ENCODE measurements around the gene XAB2.

DNA sequence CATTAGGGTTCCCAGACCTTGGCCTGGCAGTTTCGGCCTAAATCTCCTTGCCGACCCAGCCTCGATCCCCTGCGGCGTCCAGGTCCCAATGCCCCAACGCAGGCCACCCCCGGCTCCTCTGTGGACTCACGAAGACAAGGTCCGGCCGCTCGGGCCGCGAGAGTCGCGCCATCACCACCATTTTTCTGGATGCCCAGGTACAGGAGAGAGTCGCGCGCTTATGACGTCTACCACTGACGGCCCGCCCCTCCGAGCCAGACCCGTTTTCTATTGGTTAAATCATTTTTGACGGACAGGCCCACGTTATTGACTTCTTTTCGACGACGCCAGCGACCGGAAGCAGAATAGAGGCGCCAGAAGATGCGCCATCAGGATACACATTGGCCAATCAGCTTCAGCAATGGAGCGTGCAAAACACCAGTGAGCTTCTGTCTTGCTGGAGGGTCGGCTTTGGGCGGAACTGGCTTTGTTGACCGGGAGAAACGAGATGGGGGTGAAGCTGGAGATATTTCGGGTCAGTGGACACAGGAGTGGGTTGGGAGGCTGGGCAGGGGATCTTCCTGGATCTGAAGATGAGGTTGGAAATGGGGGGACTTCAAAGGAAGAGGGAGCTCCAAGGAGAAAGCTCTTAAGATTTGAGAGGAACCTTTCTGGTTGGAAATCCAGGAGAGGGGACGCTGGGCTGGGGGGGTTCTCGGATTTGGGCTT is at the start of gene XAB2, which contains the start of gene PET100:
- TF ChIP-seq, protein P1, sequence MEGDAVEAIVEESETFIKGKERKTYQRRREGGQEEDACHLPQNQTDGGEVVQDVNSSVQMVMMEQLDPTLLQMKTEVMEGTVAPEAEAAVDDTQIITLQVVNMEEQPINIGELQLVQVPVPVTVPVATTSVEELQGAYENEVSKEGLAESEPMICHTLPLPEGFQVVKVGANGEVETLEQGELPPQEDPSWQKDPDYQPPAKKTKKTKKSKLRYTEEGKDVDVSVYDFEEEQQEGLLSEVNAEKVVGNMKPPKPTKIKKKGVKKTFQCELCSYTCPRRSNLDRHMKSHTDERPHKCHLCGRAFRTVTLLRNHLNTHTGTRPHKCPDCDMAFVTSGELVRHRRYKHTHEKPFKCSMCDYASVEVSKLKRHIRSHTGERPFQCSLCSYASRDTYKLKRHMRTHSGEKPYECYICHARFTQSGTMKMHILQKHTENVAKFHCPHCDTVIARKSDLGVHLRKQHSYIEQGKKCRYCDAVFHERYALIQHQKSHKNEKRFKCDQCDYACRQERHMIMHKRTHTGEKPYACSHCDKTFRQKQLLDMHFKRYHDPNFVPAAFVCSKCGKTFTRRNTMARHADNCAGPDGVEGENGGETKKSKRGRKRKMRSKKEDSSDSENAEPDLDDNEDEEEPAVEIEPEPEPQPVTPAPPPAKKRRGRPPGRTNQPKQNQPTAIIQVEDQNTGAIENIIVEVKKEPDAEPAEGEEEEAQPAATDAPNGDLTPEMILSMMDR (tag by site-specific recombination; IDR thresholded peaks at IDR 0.05), result no peak
- TF ChIP-seq ZNF211 (tag by site-specific recombination; IDR thresholded peaks at IDR 0.05; ENCODE audit: low read depth) (no peak), SETDB1 (IDR thresholded peaks at IDR 0.05; ENCODE audit: insufficient read length, low read length) (no peak), GLI2 (tag by site-specific recombination; IDR thresholded peaks at IDR 0.05; ENCODE audit: borderline replicate concordance, low read depth) (no peak)

Measured in HEK293 (cell line).